DLD1 (cell line): ENCODE data around the gene OTOR.

ENCODE experiments used
- in situ Hi-C: cut with HindIII; loops from 2 replicates; pipeline ENCODE4 v1.10.0; 2017; ENCODE audit warnings: low sequenced_read_pairs

The OTOR gene

GRCh38 chr20:16747291-16747811 lies 807 bp upstream of the OTOR start:
- in situ Hi-C loops = no loop called here

DNA sequence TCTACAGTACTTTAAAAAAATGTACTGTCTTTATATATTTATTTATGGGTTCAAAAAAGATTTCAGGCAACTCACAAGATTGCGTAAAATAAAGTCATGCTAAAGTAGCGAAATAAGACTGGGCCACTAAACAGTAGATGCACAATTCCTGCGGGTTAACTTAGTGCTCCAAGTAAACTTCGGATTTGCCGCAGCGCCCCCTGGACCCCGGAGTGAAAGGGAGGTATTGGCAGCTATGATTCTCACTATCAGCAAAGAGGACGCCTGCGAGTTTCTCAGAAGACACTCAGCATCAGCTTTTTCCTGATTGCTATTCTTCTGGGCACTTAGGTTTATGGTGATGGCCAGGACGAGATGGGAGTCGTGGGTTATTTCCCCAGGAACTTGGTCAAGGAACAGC lies 1.4 kb downstream of the OTOR start:
- in situ Hi-C loops = no loop called here

- in situ Hi-C loops = loop anchor here (25.0 kb wide), 1 partner anchor 240 kb away; no protein-coding TSS in a partner anchor
These were observed 3.9 kb downstream of the OTOR start for GRCh38 chr20:16752082-16752481.

GRCh38 chr20:16752901-16753300 lies 4.7 kb downstream of the OTOR start:
- in situ Hi-C loops = loop anchor here (25.0 kb wide), 1 partner anchor 241 kb away; no protein-coding TSS in a partner anchor

GRCh38 chr20:16758454-16759180 lies 10.5 kb downstream of the OTOR start:
- in situ Hi-C loops = loop anchor here (25.0 kb wide), 1 partner anchor 246 kb away; no protein-coding TSS in a partner anchor

DNA sequence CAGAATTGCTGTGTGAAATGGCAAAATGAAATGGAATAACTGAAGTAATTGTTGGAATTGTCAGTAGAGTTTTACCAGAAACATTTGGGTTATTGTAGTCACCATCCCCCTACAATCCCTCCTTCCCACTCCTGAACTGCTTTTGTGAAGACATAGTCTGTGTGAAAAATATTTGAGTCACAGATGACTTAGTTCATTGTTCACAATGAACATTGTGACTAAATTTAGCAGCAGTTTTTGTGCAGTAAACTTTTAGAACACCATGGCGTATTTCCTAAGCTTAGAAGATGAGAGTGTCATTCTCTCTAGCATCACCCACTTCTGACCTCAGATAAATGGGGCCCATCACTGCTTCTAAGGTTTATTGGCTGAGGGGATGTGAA lies 11.0 kb downstream of the OTOR start:
- in situ Hi-C loops = loop anchor here (25.0 kb wide), 1 partner anchor 247 kb away; no protein-coding TSS in a partner anchor

DNA sequence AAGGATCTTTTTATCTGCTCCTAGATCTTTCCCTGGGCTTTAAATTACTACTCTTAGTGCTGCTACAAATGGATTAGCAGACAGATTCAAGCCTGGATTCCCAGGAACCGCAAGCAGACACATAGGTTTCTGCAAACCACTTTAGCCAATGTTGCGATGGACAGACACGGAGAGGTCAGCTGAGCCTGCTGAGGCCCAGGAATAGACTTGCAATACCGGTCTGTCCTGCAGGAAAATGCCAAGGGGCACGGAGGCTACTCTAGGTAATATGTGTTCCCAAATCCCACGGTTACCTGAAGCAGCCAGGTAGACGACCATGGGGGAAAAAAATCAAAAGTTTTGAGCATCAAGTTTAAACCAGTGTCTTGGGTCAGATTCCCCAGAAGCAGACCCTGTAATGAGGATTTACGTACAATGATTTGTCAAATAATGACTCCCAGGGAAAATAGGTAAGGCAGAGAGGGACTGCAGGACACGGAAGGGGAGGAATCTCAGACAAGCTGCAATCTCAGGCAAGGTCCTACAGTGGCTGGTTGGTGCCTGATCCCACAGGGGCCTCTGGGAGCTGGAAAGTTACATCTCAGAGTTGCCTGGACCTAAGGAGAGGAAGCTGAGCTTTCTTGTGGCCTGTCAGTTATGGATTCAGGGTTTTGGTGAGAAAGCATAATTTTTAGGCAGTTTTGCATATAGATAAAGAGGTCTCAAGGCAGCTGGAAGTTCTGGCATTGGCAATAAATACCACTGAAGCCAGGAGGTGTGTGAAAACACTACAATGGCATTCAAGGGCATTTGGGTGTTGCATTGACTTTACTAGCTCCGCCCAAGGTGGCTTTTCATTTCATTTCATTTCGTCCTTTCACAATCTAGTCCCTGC lies 12.5 kb downstream of the OTOR start:
- in situ Hi-C loops = loop anchor here (25.0 kb wide), 1 partner anchor 248 kb away; no protein-coding TSS in a partner anchor

- in situ Hi-C loops = loop anchor here (25.0 kb wide), 1 partner anchor 249 kb away; no protein-coding TSS in a partner anchor
These were observed 13.2 kb downstream of the OTOR start for GRCh38 chr20:16761305-16761829.

GRCh38 chr20:16764560-16764959 lies 16.4 kb downstream of the OTOR start:
- in situ Hi-C loops = loop anchor here (25.0 kb wide), 1 partner anchor 252 kb away; no protein-coding TSS in a partner anchor

GRCh38 chr20:16771213-16771612 lies 23.1 kb downstream of the OTOR start:
- in situ Hi-C loops = loop anchor here (25.0 kb wide), 1 partner anchor 259 kb away; no protein-coding TSS in a partner anchor

DNA sequence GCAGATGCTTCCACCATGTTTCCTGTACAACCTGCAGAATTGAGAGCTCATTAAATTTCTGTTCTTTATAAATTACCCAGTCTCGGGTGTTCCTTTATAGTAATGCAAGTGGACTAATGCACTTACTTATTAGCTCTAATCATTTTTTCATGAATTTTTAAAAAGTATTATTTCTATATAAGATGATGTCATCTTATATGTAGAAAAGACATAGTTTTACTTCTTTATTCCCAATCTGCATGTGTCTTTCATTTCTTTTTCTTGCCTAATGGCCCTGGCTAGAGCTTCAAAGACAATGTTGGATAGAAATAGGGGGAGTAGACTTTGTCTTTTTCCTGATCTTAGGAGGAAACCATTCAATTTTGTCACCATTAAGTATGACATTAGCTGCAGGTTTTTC lies 27.8 kb downstream of the OTOR start:
- in situ Hi-C loops = no loop called here

DNA sequence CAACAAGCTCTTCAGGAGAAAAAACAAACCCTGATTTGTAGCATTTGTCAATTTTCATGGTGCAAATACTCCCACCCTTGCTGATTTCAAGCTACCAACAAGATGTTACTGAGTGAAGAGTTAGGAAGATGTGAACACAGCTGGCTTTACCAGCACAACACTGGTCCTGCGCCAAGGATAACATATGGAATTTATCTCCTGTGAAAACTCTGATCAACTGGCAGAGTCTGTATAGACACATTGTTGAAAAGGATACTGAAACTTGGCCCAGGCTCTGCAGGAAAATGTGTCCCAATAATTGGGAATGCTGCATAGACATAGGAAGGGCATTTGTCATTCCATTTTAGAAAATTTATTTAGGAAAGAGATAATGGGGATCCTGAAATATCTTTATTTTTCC lies 29.0 kb downstream of the OTOR start:
- in situ Hi-C loops = no loop called here

DNA sequence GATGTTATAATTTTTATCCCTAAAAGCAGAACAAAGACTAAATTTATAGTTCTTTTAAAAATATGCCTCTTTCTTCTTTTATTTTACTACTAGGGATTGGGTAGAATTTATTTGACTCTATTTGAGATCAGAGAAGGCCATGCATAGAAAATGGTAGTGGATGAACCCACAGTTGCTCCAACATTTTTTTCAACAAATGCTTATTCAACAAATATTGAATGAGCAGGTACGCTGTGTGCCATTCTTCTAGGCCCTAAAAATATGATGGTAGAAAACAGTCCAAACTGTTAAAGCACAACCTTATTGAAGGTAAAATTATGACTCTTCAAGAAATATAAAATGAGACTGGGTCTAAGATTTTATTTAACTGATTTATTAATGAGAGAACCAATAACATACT lies 30.0 kb downstream of the OTOR start:
- in situ Hi-C loops = no loop called here

DNA sequence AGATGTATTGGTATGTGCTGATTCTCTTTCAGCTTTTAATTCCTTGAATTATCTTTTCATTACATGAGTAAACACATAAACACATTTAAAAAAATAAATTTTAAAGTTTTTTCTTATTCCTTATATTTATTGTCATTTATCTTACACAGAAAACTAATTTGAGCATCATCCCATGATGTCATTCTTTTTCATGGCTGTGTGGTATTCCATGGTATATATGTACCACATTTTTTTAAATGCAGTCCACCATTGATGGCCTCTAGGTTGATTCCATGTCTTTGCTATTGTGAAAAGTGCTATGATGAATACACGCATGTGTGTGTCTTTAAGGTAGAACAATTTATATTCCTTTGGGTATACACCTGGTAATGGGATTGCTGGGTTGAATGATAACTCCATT lies 33.3 kb downstream of the OTOR start:
- in situ Hi-C loops = no loop called here

GRCh38 chr20:16785226-16785625 lies 37.1 kb downstream of the OTOR start:
- in situ Hi-C loops = no loop called here
